ENCODE measurements around the gene TMUB2.

- TF ChIP-seq POLR2AphosphoS5 (IDR thresholded peaks at IDR 0.05) (peak in 1 of 3 donors; percentile 33), POLR2A (IDR thresholded peaks at IDR 0.05) (no peak)
- TF ChIP-seq, protein P1, sequence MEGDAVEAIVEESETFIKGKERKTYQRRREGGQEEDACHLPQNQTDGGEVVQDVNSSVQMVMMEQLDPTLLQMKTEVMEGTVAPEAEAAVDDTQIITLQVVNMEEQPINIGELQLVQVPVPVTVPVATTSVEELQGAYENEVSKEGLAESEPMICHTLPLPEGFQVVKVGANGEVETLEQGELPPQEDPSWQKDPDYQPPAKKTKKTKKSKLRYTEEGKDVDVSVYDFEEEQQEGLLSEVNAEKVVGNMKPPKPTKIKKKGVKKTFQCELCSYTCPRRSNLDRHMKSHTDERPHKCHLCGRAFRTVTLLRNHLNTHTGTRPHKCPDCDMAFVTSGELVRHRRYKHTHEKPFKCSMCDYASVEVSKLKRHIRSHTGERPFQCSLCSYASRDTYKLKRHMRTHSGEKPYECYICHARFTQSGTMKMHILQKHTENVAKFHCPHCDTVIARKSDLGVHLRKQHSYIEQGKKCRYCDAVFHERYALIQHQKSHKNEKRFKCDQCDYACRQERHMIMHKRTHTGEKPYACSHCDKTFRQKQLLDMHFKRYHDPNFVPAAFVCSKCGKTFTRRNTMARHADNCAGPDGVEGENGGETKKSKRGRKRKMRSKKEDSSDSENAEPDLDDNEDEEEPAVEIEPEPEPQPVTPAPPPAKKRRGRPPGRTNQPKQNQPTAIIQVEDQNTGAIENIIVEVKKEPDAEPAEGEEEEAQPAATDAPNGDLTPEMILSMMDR (IDR thresholded peaks at IDR 0.05 in 8 of 11, conservative IDR thresholded peaks at IDR 0.05 in 3 of 11), result no peak
Observed at GRCh38 chr17:44188576-44189403, 2.0 kb downstream of the TMUB2 start.

Measured in spleen (tissue), 7 donors.